CD4-positive, alpha-beta T cell treated with Interleukin-12 subunit alpha and Interleukin-12 subunit beta, for 1 hour (primary cell): ENCODE results near the gene FXYD7.
"Not testable (repeated sequence)": the region's sequence is repeated elsewhere in the genome, so short reads cannot be mapped to it uniquely, and the experiment has no call there.

Source experiments
- DNase-seq: peaks from one replicate; pipeline ENCODE4 v3.0.0-alpha.2; 2020

FXYD7 gene

DNA sequence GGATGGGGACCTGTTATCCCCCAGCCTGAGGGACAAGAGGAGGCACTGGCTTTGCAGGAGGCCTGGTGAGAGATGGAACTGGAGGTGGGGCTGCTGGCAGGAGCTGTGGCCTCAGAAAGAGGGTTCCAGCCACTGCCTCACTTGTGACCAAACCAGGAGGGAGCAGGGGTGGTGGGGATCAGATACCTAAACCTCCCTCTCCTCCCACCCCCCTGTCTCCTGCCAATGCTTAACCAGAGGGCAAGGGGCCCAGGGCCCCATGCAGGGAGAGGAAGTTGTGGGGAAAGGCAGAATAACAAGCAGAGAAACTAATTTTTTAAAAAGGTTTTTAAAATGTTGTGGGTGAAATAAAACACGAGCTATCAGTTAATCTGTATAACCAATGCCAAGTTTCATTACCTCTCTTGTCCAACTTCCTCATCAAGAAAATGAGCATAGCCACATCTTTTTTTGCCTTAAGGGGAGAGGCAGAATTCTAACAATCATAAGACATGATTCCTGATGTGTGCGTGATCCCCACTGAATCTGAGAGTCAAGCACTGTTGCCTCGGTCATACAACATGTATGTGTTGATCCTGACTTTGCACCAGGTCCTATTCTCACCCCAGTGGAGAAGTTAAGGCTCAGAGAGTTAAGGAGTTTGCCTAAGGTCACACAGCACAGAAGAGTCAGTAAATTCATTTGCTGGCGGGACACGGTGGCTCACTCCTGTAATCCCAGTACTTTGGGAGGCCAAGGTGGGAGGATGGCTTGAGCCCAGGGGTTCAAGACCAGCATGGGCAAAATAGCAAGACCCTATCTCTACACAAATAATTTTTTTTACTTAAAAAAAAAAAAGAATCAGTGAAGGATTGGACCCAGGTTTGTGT is 24.4 kb downstream of the FXYD7 start:
- DNase-seq, result peak; percentile 20

DNA sequence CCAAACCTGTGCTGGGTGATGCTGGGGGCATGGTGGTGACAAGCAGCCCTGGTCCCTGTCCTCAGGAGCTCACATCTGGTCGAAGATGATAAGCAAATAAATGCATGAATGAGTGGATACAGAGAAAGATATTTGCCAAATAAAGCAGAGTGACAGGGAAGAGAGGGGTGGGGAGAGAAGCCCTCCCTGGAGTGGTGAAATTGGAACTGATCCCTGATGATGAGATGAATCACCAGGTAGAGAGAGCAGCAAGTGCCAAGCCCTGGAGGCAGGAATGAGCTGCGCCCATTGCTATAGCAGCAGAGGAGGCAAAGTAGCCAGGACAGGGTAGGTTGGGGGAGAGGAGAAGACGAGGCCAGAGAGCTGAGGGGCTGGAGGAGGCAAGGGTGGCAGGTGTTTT is 25.1 kb downstream of the FXYD7 start:
- no peak for DNase-seq

DNA sequence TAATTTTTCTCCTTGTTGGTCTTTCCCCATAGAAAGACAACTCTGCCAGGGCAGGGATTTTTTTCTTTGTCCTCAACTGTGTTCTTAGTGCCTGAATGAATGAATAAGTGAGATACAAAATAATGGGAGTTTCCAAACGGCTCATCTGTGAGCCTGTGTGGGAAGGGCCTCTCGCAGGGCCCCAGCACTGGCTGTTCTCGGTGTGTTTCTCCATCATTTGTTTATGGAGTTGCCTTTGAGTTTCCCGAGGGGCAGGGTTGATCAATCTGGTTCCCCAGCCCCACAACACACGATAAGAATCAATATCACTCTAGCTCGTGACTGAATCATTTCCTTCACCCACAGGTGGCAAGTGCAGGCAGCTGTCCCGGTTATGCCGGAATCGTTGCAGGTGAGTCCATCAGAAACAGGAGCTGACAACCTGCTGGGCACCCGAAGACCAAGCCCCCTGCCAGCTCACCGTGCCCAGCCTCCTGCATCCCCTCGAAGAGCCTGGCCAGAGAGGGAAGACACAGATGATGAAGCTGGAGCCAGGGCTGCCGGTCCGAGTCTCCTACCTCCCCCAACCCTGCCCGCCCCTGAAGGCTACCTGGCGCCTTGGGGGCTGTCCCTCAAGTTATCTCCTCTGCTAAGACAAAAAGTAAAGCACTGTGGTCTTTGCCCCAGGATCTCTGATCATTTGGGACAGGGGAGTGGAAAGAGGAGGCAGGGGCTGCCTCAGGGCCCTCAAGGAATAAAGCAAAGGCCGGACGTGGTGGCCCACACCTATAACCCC is 26.4 kb downstream of the FXYD7 start:
- no peak for DNase-seq

DNA sequence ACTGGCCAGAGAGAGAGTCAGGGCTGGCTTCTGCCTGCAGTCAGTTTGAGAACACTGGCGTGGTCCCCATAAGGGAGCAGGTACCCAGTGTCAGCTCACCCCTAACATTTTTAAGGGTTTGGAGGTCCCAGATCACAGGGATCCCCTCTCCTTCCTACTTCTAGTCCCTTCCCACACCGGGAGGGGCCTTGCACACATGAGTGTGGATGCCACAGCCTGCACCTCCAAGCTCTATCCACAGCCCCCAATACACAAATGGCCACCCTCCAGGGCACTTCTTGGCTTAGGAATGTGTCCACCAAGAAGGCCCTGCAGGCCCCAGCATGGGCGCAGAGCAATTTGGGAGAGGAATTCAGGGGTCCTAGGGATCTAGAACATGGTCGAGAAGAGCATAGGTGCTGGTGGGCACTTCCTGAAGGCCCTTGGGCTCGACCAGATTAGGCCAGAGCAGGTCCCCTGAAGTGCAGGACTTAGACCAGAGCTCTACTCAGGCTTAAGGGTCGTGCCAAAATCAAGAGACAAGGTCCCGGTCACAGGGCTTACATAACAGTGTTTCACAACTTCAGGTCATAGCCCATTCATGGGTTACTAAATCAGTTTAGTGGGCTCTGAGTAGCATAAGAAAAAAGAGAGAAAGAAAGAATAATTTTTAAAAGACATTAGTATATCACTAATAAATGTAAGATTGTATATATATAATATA is 27.5 kb downstream of the FXYD7 start:
- no peak for DNase-seq

DNA sequence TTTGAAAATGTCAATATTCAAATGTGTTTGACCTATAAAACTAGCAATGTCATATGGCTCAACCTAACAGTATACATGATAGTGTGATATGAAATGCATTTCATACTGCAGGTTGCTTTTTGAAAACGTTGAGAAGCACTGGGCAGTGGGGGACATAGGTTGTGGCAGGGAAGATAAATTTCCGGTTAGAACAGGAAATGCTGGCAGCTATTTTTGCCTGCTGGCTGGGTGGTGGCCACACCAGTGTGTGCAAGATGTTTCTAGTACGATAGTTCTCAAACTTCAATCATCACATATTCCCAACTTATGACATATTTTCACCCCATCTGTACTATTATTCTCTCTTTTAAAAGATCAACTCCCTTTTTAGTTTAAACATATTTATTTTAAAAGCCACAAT is 28.7 kb downstream of the FXYD7 start:
- no peak for DNase-seq

DNA sequence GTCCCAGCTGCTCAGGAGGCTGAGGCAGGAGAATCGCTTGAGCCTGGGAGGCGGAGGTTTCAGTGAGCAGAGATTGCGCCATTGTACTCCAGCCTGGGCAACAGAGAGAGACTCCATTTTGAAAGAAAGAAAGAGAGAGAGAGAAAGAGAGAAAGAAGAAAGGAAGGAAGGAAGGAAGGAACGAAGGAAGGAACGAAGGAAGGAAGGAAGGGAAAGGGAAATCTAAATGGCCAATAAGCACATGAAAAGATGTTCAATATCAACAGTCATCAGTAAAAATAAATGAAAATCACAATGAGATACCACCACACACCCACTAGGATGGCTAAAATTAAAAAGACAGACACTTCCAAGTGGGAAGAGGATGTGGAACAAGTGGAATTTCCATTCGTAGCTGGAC is 31.2 kb downstream of the FXYD7 start:
- DNase-seq, result no peak

DNA sequence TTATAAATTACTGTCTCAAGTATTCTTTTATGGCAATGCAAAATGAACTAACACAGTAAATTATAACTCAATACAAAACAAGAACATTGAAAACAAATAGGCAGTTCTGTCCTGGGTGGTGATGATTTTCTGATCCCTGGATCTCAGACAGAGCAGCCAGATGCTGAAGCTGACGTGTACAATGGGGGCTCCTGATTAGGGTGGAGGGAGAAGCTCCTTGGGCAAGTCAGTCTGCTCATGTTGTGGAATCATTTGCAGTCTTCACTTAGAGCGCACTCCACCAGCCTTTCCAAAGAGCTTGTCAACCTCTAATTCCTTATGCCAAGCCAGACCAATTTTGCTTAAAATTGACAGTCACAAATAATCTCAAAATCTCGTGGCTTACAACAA is 33.1 kb downstream of the FXYD7 start:
- no peak for DNase-seq

DNA sequence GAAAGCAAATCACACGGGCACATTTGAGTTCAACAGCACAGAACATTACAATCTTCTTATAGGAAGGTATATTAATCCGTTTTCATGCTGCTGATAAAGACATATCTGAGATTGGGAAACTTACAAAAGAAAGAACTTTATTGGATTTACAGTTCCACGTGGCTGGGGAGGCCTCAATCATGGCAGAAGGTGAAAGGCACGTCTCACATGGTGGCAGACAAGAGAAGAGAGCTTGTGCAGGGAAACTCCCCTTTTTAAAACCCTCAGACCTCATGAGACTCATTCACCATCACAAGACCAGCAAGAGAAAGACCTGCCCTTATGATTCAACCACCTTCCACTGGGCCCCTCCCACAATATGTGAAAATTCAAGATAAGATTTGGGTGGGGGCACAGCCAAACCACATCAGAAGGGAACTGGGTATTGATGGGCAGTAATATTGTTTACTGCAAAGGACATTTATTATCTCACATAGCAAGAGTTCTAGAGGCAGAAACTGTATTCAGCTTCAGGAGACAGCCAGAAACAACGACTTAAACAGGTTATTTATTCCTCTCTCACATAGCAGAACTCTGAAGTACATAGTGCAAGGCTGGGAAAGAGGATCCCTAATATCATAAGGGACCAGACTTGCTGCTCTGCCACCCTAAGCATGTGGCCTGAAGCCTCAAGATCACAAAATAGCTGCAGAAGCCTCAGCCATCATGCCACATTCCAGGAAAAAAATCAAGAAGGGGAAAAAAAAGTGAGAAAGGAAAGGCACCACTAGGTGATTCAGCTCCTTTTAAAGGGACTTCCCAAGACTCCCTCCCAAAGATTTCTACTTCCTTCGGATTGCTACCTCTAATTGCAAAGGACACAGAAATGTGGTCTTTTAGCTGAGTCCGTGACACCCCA is 34.6 kb downstream of the FXYD7 start:
- no peak for DNase-seq

DNA sequence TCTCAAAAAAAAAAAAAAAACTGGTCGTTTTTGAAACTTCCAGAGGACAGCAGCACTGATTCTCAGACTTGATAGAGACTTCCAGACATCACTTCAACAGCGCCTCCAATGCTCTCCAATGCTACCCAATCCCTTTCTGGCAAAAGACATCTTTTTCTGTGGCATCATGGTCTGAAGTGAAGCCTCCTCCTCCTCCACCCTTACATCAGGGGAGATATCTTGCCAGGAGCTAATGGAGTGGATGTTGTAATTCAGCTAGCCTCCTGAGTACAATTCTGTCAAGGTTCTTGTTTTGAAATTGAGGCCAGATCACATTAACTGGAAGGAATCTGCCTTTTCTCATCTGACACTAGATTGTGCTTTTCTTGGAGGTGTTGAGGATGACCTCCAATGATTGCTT is 35.6 kb downstream of the FXYD7 start:
- DNase-seq, result no peak

DNA sequence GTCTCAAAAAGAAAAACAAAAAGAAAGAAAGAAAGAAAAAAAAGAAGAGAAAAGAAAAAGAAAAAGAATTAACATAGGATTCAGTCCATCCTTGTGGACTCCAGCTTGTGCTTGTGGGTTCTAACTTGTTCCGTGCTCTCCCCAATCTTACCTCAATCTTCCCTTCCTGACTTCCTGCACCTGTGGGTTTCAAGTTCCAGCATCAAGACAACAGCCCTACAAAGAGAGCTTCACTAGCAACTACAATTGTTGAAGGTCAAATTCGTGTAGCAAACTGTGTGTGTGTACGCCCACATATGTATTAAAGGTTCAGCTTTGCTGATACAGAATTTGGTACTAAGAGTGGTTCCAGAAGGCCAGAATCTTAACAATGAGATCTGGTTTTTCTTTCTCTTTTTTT is 36.8 kb downstream of the FXYD7 start:
- no peak for DNase-seq

DNA sequence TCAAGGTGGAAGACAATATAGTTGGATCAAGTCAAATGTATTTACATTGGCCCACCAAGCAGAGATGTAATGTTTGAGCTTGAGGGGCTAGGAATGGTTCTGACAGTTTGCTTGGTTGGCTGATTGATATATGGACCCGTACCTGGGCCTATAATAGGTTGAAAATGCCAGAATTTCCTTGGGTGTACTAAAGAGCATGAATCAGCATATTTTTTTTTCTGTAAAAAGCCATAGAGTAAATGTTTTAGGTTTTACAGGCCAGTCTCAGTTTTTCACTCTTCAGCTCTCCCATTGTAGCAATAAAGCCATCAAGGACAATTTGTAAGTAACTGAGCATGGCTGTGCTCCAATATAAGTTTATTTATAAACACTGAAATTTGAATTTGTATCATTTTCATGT is 38.3 kb downstream of the FXYD7 start:
- DNase-seq, result no peak

DNA sequence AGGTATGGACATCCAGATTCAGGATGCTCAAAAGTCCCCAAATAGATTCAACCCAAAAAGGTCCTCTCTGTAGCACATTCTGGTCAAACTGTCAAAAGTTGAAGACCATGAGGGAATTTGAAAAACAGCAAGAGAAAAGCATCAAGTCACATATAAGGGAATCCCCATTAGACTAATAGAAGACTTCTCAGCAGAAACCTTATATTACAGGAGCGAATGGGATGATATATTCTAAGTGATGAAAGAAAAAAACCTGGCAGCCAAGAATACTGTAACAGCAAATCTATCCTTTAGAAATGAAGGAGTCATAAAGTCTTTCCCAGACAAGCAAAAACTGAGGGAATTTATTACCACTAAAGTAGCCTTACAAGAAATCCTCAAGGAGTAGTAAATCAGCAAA is 41.2 kb downstream of the FXYD7 start:
- no peak for DNase-seq

DNA sequence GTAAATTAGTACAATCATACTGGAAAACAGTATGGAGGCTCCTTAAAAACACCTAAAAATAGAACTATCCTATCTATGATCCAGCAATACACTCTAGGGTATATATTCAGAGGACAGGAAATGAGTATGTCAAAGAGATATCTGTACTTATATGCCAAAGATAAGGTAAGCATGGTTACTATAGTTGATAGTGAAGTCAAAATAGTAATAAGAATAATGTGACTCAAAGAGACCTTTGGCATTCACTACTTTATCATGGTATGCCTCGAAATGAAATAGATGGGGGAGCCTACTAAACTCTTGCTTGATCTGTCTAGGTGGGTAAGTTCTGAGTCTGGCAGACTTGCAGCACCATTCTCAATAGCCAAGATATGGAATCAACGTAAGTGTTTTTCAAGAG is 41.8 kb downstream of the FXYD7 start:
- DNase-seq, result no peak

DNA sequence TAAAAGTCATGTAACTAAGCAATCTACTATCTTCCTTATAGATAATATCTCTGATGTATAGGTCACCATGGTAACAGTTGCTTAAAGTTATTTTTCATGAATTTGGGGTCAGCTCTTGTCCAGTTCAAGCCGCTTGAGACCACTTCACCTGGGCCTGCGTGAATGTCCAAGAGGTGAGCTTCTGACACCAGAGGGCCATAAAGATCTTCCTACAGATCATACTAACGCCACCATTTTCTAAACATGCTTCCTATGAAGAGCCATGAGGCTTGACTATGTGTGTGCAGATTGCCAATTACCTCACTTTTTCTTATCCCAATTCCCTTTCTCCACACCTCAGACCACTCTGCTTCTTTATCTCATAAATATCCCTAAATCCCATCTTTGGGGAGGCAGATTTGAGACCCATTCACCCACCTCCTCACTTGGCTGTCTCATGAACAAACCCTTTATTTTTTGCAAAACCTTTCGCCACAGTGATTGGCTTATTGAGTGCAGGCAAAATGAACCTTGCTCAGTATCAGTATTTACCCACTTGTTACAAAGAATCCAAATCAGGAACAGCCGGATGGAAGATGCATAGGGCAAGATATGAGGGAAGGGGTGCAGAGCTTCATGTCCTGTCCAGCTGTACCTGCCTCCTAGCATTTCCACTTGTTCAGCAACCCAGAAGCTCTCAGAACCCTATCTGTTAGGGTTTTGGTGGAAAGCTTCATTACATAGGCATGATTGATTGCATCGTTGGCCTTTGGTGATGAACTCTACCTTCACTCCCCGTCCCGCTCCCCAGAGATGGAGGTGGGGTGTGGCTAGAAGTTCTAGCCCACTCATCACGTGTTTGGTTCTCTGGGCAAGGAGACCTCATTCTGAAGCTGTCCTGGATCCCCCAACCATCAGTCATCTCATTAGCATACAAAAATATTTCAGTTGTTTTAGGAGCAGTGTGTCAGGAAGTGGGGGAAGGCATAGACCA is 51.2 kb downstream of the FXYD7 start:
- DNase-seq, result no peak

DNA sequence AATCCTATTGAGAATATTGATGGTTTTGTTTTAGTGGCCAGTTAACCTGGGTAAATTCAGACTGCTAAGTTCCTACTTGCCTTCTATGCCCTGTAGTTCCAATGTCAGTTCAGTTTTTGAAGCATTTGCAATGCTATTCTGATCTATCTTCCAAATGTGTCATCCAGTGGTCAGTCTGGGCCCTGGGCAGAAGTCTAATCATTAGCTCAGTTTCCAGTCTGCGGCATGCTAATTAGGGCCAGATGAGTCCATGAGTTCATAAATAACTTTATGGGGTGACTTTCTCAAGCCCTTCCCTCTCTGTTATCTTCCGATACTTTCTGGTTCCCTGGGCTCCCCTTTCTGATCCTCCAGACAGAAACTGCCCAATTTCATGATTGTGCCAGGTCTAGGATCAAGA is 52.8 kb downstream of the FXYD7 start:
- no peak for DNase-seq

DNA sequence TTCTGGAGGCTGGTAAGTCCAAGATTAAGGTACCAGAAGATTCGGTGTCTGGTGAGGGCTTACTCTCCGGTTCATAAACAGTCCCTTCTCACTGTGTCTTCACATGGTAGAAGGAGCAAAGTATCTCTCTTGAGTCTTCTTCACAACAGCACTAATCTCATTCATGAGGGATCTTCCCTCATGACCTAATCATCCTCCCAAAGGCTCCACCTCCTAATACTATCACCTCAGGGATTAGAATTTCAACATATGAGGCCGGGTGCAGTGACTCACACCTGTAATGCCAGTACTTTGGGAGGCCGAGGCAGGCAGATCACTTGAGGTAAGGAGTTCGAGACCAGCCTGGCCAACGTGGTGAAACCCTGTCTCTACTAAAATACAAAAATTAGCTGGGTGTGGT is 53.8 kb downstream of the FXYD7 start:
- not testable (repeated sequence) for DNase-seq

DNA sequence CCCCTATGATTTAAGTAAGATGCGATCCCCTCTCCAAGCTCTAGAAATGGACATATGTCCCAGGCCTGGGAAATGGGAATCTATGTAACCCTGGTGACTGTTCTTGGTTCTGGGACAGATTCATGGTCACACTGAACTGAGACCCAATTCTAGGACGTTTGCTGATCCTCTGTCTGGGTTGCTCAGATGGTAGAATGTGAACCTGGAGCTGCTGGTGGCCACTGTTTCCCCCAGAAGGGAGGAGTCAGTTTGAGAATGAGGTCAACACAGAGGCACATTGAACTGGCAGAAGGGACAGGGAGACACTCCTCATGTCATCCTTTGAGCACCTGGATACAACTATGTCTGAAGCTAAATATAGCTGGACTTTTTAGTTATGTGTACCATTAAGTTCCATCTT is 56.4 kb downstream of the FXYD7 start:
- no peak for DNase-seq

DNA sequence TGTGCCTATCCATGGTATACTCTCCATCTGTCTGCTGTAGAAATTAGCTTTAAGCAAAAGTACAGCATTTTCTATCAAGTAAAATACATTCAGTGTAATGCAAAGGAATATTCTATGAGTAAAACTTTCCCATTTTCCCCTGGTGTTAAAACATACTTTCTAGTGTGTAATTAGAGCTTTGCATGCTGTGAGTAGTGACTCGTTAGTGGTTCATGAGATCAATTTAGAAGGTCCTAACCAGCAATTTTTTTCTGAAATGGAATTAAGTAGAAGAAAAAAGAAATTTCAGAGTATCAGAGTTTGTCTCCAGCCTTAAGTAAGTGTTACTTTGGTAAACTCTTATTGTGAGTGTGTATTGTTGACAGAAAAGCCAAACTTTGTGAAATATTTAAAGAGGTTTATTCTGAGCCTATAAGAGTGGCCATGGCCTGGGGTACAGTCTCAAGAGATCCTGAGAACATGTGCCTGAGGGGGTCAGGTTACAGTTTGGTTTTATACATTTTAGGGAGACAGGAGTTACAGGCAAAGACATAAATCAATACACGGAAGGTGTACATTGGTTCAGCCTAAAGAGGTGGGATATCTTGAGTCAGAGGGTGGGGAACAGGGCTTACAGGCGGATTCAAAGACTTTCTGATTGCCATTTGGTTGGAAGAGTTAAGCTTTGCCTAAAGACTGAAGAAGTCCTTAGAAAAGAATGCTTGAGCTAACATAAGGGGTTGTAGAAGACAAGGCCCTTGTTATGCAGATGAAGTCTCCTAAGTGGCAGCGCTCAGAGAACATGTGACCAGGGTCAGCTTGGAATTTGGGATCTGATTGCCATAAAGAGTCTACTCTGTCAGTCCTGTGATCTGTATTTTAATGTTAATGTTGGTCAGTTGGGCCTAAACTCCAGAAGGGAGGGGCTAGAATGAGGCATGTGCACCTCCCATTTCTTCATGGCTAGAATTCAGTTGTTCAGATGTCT is 60.0 kb downstream of the FXYD7 start:
- no peak for DNase-seq
